ENCODE data around the gene DDHD1.
"Not testable (repeated sequence)": the region's sequence is repeated elsewhere in the genome, so short reads cannot be mapped to it uniquely, and the experiment has no call there.

The DDHD1 gene

DNA sequence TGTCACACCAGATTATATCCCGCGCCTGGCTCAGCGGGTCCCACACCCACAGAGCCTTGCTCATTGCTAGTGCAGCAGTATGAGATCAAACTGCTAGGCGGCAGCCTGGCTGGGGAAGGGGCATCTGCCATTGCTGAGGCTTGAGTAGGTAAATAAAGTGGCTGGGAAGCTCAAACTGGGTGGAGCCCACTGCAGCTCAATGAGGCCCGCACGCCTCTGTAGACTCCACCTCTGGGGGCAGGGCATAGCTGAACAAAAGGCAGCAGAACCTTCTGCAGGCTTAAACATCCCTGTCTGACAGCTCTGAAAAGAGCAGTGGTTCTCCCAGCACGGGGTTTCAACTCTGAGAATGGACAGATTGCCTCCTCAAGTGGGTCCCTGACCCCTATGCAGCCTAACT lies 68.2 kb downstream of the DDHD1 start:
- Mint-ChIP-seq H3K36me3 (peaks cover 46% of the 10 kb centered on the region), H3K4me1 (peaks cover 23% of the 10 kb centered on the region)
- H3K4me3 Mint-ChIP-seq, H3K27me3 Mint-ChIP-seq, H3K27ac Mint-ChIP-seq, H3K9me3 Mint-ChIP-seq: not testable (repeated sequence)

DNA sequence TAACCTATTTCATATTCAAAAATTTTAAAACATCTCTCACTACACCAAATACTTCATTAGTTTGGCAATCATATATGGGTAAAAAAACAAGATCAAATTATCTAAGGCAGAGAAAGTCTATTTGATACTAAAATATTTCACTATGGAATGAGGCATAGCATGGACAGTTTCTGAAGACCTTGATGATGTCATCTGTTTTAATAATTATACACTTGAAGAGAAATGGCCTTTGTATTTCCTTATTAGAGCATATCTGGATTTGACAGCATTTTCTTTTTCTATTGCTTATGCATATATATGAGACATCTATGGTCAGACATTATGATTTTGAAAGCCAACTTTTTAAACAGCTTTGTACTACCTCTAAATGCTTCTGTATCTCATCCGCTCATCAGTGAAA lies 88.6 kb downstream of the DDHD1 start:
- Mint-ChIP-seq H3K36me3 (peaks cover 6% of the 10 kb centered on the region), H3K27ac (no peak overlapping the region), H3K27me3 (no peaks in the 10 kb centered on the region), H3K4me1 (peaks cover 15% of the 10 kb centered on the region), H3K4me3 (no peak overlapping the region), H3K9me3 (no peaks in the 10 kb centered on the region)

DNA sequence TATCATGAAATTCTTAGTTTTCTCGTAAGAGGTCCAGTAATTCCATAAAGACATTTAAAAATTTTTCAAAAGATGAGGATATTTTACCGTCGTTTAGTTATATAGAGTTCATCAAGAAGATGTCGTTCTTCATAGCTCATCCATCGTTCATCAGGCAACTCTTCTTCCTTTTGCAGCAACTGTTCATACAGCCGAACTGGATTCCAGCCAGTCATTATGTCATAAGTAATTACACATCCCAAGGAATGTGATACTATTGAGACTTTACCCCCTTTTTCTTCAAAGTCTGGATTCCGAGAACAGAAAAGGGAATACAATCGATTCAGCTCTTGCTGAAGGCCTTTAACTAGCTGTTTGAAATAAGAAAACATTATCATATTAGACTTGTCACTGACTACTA lies 90.3 kb downstream of the DDHD1 start:
- peaks cover 15% of the 10 kb centered on the region for H3K4me1 Mint-ChIP-seq
- no peak overlapping the region for H3K4me3 Mint-ChIP-seq
- H3K9me3 Mint-ChIP-seq: no peaks in the 10 kb centered on the region
- peaks cover 8% of the 10 kb centered on the region for H3K36me3 Mint-ChIP-seq
- H3K27ac Mint-ChIP-seq: no peak overlapping the region
- H3K27me3 Mint-ChIP-seq: no peaks in the 10 kb centered on the region

DNA sequence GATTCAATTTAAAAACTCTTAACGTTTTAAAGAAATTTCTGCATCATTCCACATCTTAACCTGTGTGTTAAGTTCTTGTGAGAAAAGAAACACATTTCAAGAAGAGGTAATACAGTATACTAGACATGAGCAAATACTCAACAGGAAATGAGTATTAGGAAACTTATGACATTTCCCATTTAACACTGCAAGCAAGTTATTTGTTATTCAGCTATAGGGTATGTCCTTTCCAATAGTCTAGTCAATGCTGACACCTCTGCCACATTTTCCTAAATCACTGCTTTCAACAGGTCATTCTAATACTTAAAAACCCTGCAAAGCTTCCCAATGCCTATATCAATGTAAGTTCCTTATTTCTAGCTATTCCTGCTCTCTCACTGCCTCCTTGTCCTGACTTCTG lies 93.1 kb downstream of the DDHD1 start:
- H3K36me3 Mint-ChIP-seq: peaks cover 8% of the 10 kb centered on the region
- H3K9me3 Mint-ChIP-seq: no peaks in the 10 kb centered on the region
- no peak overlapping the region for H3K27ac Mint-ChIP-seq
- peaks cover 16% of the 10 kb centered on the region for H3K4me1 Mint-ChIP-seq
- no peaks in the 10 kb centered on the region for H3K27me3 Mint-ChIP-seq
- no peak overlapping the region for H3K4me3 Mint-ChIP-seq

DNA sequence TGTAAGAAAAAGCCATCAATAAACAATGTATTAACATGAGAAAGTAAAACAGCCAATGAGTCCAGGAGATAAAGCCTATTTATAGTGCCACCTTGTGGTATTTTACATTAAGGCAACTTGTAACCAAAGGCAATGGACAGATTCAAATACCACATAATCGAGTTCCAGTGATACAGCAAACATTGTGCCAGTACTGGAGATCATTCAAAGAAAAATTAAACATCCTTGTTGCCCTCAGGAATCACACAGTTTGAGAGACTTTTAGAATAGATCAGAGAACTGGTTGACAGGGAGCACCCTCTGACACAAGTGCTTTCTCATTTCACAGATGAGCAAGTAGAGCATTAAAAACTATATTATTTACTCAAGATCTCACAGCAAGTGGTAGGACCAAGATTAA lies 98.1 kb downstream of the DDHD1 start:
- H3K9me3 Mint-ChIP-seq: no peaks in the 10 kb centered on the region
- peaks cover 4% of the 10 kb centered on the region for H3K4me1 Mint-ChIP-seq

DNA sequence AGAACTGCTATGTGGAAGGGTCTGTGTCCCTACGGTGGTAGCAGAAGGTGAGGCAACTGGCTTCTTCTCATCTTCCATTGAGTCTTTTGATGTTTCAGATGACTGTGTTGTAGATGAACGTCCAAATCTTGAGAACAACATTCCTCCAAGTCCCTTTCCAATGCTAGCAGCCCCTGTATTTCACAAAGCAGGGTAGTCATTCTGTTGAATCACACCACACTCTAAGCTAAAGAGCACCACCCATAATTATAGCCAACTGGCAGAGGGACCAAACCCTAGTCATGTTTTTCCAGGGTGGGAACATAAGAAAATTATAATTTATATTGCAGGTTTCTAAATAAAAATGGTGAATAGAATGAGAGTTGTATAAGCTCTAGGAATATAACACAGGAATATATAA lies 98.7 kb downstream of the DDHD1 start:
- H3K9me3 Mint-ChIP-seq: no peaks in the 10 kb centered on the region
- H3K36me3 Mint-ChIP-seq: peaks cover 11% of the 10 kb centered on the region
- H3K4me1 Mint-ChIP-seq: peaks cover 3% of the 10 kb centered on the region
- H3K27ac Mint-ChIP-seq: no peak overlapping the region
- H3K27me3 Mint-ChIP-seq: no peaks in the 10 kb centered on the region
- H3K4me3 Mint-ChIP-seq: no peak overlapping the region

More for the DNA sequence above, 98.1 kb downstream of the DDHD1 start:
- Mint-ChIP-seq H3K36me3 (peaks cover 11% of the 10 kb centered on the region), H3K4me3 (no peak overlapping the region), H3K27me3 (no peaks in the 10 kb centered on the region), H3K27ac (no peak overlapping the region)

DNA sequence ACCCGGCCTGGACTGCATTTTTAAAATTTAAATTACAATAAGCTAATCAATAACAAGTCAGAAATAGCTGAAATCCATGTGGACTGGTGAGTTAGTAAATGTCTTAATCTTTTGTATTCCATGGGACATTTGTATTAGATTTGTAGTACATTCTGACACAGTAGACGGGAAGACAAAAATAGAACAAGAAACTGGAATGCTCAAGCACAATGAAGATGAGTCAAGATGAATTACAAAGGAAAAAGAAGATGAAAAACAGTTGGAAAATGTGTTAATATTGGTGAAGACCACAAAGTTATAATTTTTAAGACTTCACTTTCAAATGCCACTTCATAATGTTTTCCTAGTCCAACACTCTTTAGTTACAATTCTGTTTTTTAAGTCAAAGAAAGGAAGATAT lies 104.5 kb downstream of the DDHD1 start:
- Mint-ChIP-seq H3K27me3 (no peaks in the 10 kb centered on the region), H3K4me1 (no peaks in the 10 kb centered on the region), H3K9me3 (no peaks in the 10 kb centered on the region), H3K36me3 (peaks cover 8% of the 10 kb centered on the region), H3K27ac (no peak overlapping the region), H3K4me3 (no peak overlapping the region)

DNA sequence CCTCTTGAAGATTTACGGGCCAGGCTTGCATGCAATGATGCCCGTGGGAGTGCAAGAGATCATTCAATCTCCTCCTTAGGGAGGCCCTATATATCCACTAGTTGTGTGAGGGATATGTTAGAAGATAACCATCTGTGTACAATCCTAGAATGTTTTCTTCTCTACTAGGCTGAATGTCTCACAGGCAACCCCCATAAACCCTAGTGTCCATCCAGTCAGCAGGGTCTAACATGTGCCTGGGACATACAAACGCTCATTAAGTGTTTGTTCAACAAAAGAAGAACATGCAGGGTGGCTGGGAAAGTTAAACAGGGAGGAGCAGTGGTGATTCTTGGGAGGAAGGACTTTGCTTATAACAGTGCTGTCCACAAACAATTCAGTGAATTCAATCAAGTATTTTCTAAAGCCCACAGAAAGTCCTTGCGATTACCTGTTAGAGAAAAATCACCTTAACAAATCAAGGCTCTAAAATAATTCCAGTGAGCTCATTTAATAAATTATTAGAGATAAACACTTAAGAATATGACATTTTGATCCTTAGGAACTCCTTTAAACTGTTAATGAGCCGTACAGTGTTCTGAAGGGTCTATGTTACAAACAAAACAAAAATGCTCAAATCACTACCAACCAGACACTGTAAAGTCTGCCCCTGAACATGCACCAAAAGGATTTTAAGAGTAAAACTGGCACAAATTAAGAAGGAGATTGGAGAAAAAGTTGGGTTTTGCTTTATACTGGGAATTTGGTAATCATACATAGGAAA lies 105.6 kb downstream of the DDHD1 start:
- H3K4me1 Mint-ChIP-seq: no peaks in the 10 kb centered on the region
- H3K27me3 Mint-ChIP-seq: no peaks in the 10 kb centered on the region
- no peak overlapping the region for H3K4me3 Mint-ChIP-seq
- H3K27ac Mint-ChIP-seq: no peak overlapping the region
- no peaks in the 10 kb centered on the region for H3K9me3 Mint-ChIP-seq
- peaks cover 14% of the 10 kb centered on the region for H3K36me3 Mint-ChIP-seq

DNA sequence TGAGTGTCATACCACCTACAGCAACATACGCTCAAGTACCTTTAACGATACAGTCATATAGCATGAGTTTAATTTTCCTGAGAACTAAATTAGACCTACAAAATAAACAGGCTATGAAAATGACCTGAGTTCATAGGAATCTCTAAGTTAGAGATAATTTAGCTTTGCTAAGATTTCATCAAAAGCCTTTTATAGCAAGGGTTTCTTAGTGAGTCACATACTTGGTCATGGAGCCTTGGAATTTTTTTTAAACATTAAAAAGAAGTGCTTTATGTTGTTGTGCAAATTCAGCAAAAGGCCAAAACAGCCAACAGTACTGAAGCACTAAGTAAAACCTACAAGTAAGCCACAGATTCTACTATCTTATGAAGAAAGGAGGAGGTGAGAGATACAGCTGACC lies 108.6 kb downstream of the DDHD1 start:
- Mint-ChIP-seq H3K4me1 (no peaks in the 10 kb centered on the region), H3K9me3 (no peaks in the 10 kb centered on the region), H3K27ac (peak overlapping the region; percentile 12), H3K36me3 (peaks cover 33% of the 10 kb centered on the region), H3K4me3 (no peak overlapping the region), H3K27me3 (no peaks in the 10 kb centered on the region)

DNA sequence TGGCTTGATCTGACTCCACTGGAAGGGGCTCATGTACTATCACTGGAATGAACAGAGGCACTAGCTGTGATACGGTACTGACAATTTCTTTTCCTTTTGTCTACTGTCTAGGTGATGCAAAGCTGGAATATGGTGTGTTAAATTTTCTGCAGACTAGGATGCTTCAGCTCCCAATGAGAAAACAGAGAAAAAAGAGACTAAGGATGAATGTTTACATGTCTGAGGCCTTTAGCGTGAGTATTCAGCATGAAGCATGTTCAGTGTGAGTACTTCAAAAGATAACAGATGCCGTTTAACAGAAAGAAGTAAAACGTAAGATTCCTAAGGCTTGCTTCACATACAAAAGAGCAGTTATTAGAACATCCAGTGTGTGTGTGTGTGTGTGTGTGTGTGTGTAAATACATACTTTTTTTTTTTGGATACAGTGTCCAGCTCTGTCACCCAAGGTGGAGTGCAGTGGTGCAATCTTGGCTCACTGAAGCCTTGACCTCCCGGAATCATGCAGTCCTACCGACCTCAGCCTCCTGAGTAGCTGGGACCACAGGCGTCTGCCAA lies 110.0 kb downstream of the DDHD1 start:
- Mint-ChIP-seq H3K36me3 (peaks cover 44% of the 10 kb centered on the region), H3K4me3 (no peak overlapping the region), H3K9me3 (no peaks in the 10 kb centered on the region), H3K4me1 (no peaks in the 10 kb centered on the region), H3K27ac (no peak overlapping the region), H3K27me3 (no peaks in the 10 kb centered on the region)

DNA sequence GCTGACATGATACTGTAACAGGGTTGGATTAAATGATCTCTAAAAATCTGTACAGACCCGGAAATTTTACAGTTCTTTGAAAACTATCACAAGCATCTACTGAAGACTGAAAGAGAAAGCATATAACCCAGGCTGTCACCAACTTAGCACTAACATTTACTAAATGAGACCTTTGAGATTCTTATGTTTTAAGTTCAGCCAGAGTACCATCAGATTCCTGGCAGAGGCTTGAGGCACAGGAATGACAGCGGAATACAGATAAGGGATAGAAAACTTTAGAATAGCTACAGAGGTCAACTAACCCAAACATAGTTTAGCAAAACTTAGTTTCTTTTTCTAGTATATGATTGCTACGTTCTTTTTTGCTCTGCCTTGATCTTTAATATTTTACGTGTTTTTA lies 110.6 kb downstream of the DDHD1 start:
- Mint-ChIP-seq H3K27me3 (no peaks in the 10 kb centered on the region), H3K9me3 (no peaks in the 10 kb centered on the region), H3K4me3 (no peak overlapping the region), H3K27ac (no peak overlapping the region), H3K4me1 (no peaks in the 10 kb centered on the region), H3K36me3 (peaks cover 47% of the 10 kb centered on the region)

DNA sequence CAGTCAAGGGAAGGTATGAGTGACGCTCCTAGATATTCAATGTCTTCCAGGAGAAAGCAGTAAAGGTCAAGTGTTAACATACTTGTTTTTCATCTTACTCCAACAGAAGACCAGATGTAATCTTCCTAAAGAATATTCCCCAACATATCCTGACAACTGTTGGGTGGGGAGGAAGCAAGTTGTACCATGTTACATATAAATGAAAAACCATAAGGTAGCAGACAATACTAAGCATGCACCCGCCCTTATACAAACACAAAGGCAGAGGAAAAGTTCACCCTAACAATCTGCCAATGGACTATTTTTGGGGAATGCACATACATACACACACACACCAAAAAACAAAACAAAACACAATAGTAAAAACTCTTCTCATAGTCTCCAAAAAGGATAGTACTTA lies 112.1 kb downstream of the DDHD1 start:
- H3K27me3 Mint-ChIP-seq: no peaks in the 10 kb centered on the region
- no peak overlapping the region for H3K27ac Mint-ChIP-seq

DNA sequence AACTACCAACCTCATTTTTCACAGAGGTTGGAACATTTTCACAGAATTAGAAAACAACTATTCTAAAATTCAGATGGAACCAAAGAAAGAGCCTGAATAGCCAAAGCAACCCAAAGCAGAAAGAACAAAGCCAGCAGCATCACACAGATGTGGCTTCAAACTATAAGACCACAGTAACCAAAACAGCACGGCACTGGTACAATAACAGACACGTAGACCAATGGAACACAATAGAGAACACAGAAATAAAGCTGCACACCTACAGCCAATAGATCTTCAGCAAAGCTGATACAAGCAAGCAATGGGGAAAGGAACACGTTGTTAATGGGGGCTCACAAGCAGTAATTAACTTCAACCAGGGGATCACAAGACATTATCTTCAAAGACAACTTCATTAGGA lies 114.5 kb downstream of the DDHD1 start:
- Mint-ChIP-seq H3K27ac (no peak overlapping the region), H3K9me3 (no peaks in the 10 kb centered on the region), H3K36me3 (peaks cover 59% of the 10 kb centered on the region)

More for the DNA sequence above, 112.1 kb downstream of the DDHD1 start:
- no peaks in the 10 kb centered on the region for H3K4me1 Mint-ChIP-seq
- no peaks in the 10 kb centered on the region for H3K9me3 Mint-ChIP-seq
- no peak overlapping the region for H3K4me3 Mint-ChIP-seq
- peaks cover 54% of the 10 kb centered on the region for H3K36me3 Mint-ChIP-seq

DNA sequence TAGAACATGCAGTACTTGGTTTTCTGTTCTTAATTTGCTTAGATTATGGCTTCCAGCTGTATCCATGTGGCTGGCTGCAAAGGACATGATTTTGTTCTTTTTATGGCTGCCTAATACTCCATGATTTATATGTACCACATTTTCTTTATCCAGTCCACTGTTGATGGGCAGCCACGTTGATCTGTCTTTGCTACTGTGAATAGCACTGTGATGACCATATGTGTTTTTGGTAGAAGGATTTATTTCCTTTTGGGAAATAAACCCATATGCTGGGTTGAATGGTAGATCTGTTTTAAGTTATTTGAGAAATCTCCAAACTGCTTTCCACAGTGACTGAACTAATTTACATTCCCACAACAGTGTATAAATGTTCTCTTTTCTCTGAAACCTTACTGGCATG lies 116.1 kb downstream of the DDHD1 start:
- H3K9me3 Mint-ChIP-seq: no peaks in the 10 kb centered on the region
- H3K4me3 Mint-ChIP-seq: no peak overlapping the region
- peaks cover 14% of the 10 kb centered on the region for H3K4me1 Mint-ChIP-seq
- no peaks in the 10 kb centered on the region for H3K27me3 Mint-ChIP-seq
- no peak overlapping the region for H3K27ac Mint-ChIP-seq
- H3K36me3 Mint-ChIP-seq: peaks cover 52% of the 10 kb centered on the region

More for the DNA sequence above, 114.5 kb downstream of the DDHD1 start:
- Mint-ChIP-seq H3K4me3 (no peak overlapping the region), H3K4me1 (peaks cover 10% of the 10 kb centered on the region), H3K27me3 (no peaks in the 10 kb centered on the region)

DNA sequence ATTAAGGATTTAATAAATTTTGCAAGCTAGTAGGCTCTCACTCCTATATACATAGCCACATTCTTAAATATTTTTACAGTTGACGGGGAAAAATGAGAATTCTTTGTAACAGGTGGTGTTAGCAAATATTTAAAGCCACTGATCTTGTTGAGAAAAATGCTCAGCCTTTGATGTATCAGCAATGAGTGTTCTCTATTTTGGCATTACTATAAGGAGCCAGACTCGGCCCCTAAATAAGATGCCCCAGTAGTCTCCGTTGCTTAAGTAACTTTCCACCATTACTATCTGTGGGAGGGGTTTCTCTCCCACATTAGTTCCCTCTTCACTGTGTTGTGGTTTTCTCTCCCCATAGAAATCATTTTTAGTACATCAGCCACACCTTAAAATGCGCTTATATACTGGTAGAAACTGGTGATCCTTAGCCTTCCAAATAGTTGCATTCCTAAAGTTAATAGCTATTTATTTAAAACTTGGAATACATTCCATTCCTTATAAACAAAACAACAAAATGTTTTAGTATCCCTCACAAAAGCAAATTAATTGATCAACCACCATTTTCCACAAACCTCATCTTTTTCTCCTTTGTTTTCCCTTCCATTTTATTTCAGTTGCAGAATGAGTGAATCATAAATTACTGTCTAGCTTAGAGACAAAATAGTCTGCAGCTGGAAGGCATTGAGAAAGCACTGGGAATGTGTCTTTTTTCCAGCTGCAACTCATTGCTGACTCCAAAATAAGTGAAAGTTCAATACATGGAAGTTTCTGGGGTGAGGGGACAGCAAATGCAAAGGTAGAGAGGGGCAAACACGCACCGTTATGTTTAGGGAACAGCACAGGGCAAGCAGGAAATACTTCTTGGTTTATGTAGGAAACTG lies 117.5 kb downstream of the DDHD1 start:
- Mint-ChIP-seq H3K9me3 (peaks cover under 1% of the 10 kb centered on the region), H3K4me3 (no peak overlapping the region), H3K27me3 (no peaks in the 10 kb centered on the region), H3K27ac (no peak overlapping the region), H3K36me3 (peaks cover 44% of the 10 kb centered on the region), H3K4me1 (peaks cover 26% of the 10 kb centered on the region)

DNA sequence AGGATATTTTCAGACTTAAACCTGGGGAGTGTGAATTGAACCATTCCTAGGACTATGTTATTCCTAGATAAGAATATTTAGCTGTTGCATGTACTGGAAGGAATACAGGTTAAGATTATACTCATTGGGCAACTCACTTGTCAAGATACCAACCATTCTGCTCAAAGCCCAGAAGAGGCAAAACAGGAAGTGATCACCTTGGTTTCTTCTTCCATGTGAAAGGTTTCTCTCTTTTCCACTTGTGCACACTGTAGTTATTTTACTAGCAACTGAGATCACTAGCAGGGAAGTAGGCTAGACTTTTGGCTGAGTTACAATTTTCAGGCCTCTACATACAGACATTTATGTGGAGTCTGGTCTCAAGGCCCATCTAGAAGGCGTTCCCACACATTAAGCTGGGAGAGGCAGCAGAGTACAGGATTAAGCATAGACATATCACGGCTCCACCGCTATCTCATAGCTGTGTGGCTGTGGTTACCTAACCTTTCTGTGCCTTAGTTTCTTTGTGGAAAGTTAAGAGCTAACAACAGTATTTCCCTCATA lies 118.4 kb downstream of the DDHD1 start:
- no peak overlapping the region for H3K27ac Mint-ChIP-seq
- H3K36me3 Mint-ChIP-seq: peaks cover 41% of the 10 kb centered on the region
- no peaks in the 10 kb centered on the region for H3K27me3 Mint-ChIP-seq
- H3K4me3 Mint-ChIP-seq: no peak overlapping the region
- H3K4me1 Mint-ChIP-seq: peaks cover 26% of the 10 kb centered on the region
- peaks cover 6% of the 10 kb centered on the region for H3K9me3 Mint-ChIP-seq

All from activated naive CD4-positive, alpha-beta T cell treated with anti-CD3 and anti-CD28 coated beads, Interleukin-2, amount 50 U/mL, for 24 hours (primary cell).